ENCODE results near the gene POLR1H.

DNA sequence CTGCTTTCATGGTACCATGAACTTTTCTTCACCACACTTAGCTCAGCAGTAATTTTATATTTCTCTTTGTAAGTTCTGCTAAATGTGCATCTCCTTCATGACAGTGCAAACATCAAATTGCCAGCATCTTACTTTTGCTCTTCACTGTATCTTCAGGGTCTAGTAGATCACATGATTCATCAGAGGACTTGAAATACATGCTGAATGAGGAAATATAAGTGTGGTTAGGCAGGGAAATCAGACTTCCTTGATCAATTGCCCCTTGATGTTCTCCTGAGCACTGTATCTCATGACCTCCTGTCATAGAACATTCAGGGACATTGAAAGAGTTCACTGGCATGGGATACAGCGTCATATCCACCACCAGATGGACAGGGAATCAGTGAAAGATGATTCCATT lies 25.3 kb upstream of the POLR1H start:
- TF ChIP-seq POLR2A (IDR thresholded peaks at IDR 0.05) (no peak), CTCF (IDR thresholded peaks at IDR 0.05) (no peak)

Data from esophagus squamous epithelium (tissue), 4 donors.